Measurements from ENCODE around the gene FLNC. TPM values are rescaled to one million over a fixed set of nuclear protein-coding genes. Genes with fewer than 3 reads are reported as not detected.

FLNC gene
- total RNA-seq, 2 experiments from 2014 or later, result not detected

- Mint-ChIP-seq H3K27me3 (peaks cover 1% of the 10 kb centered on the region), H3K36me3 (no peaks in the 10 kb centered on the region), H3K9me3 (no peaks in the 10 kb centered on the region), H3K4me3 (no peak overlapping the region), H3K4me1 (peaks cover 15% of the 10 kb centered on the region), H3K27ac (peak overlapping the region; percentile 3)
- no peak for DNase-seq
- POLR2A ChIA-PET, result interaction anchor here (0.6 to 1.0 kb wide), 2 partner anchors 15 to 29 kb away, joined by 3 read pairs; no protein-coding TSS in a partner anchor
- no peak for ATAC-seq (ENCODE audit: low read depth)
These were observed 30.2 kb downstream of the FLNC start for GRCh38 chr7:128860158-128861073.

GRCh38 chr7:128861957-128862570 lies 31.9 kb downstream of the FLNC start:
- Mint-ChIP-seq H3K9me3 (no peaks in the 10 kb centered on the region), H3K4me3 (peak overlapping the region; percentile 100), H3K4me1 (peaks cover 18% of the 10 kb centered on the region), H3K27me3 (peaks cover 1% of the 10 kb centered on the region), H3K27ac (peak overlapping the region; percentile 99), H3K36me3 (no peaks in the 10 kb centered on the region)
- no peak for DNase-seq
- ATAC-seq (ENCODE audit: low read depth), result no peak
- POLR2A ChIA-PET, result interaction anchor here (0.7 to 1.5 kb wide), 9 partner anchors 7 to 192 kb away, joined by 3 to 11 read pairs (median 4); partner anchors contain the start of gene CCDC136

- H3K27ac Mint-ChIP-seq, result peak within 1 kb of the TSS; percentile 99
- ATAC-seq (ENCODE audit: low read depth) (peak; percentile 87), DNase-seq (peak; percentile 99)
- H3K36me3 Mint-ChIP-seq, result peaks cover 2% of the 10 kb centered on the region
- POLR2A ChIA-PET, result interaction anchor here (0.6 to 1.5 kb wide), 9 partner anchors 8 to 190 kb away, joined by 3 to 11 read pairs (median 4); partner anchors contain the start of gene CCDC136
- peak within 1 kb of the TSS; percentile 100 for H3K4me3 Mint-ChIP-seq
- H3K4me1 Mint-ChIP-seq, result peaks cover 18% of the 10 kb centered on the region
- H3K27me3 Mint-ChIP-seq, result peaks cover 1% of the 10 kb centered on the region
- H3K9me3 Mint-ChIP-seq, result no peaks in the 10 kb centered on the region
These were observed 32.6 kb downstream of the FLNC start, which contains the start of gene ATP6V1F for GRCh38 chr7:128862571-128863432. TSS of gene ATP6V1F (plus strand) at chr7:128862856. CDS start at chr7:128862905, 49 bp downstream.

- POLR2A ChIA-PET, result interaction anchor here (0.6 to 1.5 kb wide), 6 partner anchors 8 to 190 kb away, joined by 3 to 11 read pairs (median 6); partner anchors contain the start of gene CCDC136
- ATAC-seq (ENCODE audit: low read depth) (peak; percentile 31), DNase-seq (peak; percentile 56)
- Mint-ChIP-seq H3K9me3 (no peaks in the 10 kb centered on the region), H3K27me3 (peaks cover 1% of the 10 kb centered on the region), H3K36me3 (peaks cover 3% of the 10 kb centered on the region), H3K4me3 (peak overlapping the region; percentile 100), H3K27ac (peak overlapping the region; percentile 99), H3K4me1 (peaks cover 19% of the 10 kb centered on the region)
These were observed 33.3 kb downstream of the FLNC start for GRCh38 chr7:128863433-128863989.

GRCh38 chr7:128865303-128865702 lies 35.1 kb downstream of the FLNC start:
- POLR2A ChIA-PET, result no interaction called here
- DNase-seq (no peak), ATAC-seq (ENCODE audit: low read depth) (no peak)
- H3K4me1 Mint-ChIP-seq, result peaks cover 21% of the 10 kb centered on the region
- H3K36me3 Mint-ChIP-seq, result peaks cover 3% of the 10 kb centered on the region
- H3K4me3 Mint-ChIP-seq, result no peak overlapping the region
- H3K27me3 Mint-ChIP-seq, result peaks cover 4% of the 10 kb centered on the region
- no peaks in the 10 kb centered on the region for H3K9me3 Mint-ChIP-seq
- no peak overlapping the region for H3K27ac Mint-ChIP-seq

GRCh38 chr7:128865996-128866877 lies 36.0 kb downstream of the FLNC start:
- POLR2A ChIA-PET, result no interaction called here
- Mint-ChIP-seq H3K9me3 (no peaks in the 10 kb centered on the region), H3K4me1 (peaks cover 22% of the 10 kb centered on the region), H3K27ac (no peak overlapping the region), H3K36me3 (peaks cover 3% of the 10 kb centered on the region), H3K27me3 (peaks cover 9% of the 10 kb centered on the region), H3K4me3 (no peak overlapping the region)
- ATAC-seq (ENCODE audit: low read depth), result no peak
- DNase-seq, result no peak

GRCh38 chr7:128867241-128867640 lies 37.0 kb downstream of the FLNC start:
- POLR2A ChIA-PET, result no interaction called here
- H3K4me1 Mint-ChIP-seq, result peaks cover 20% of the 10 kb centered on the region
- ATAC-seq (ENCODE audit: low read depth) (no peak), DNase-seq (no peak)
- peaks cover 3% of the 10 kb centered on the region for H3K36me3 Mint-ChIP-seq
- H3K27me3 Mint-ChIP-seq, result peaks cover 15% of the 10 kb centered on the region
- no peak overlapping the region for H3K27ac Mint-ChIP-seq
- H3K9me3 Mint-ChIP-seq, result no peaks in the 10 kb centered on the region
- no peak overlapping the region for H3K4me3 Mint-ChIP-seq

- Mint-ChIP-seq H3K4me3 (no peak overlapping the region), H3K4me1 (peaks cover 14% of the 10 kb centered on the region), H3K36me3 (peaks cover 3% of the 10 kb centered on the region), H3K9me3 (no peaks in the 10 kb centered on the region), H3K27me3 (peaks cover 15% of the 10 kb centered on the region), H3K27ac (no peak overlapping the region)
- no peak for ATAC-seq (ENCODE audit: low read depth)
- POLR2A ChIA-PET, result interaction anchor here (0.7 to 1.2 kb wide), 2 partner anchors 10 kb away, joined by 3 read pairs; no protein-coding TSS in a partner anchor
- no peak for DNase-seq
These were observed 37.8 kb downstream of the FLNC start for GRCh38 chr7:128867842-128868623.

- Mint-ChIP-seq H3K4me3 (peak overlapping the region; percentile 40), H3K4me1 (peaks cover 12% of the 10 kb centered on the region), H3K9me3 (no peaks in the 10 kb centered on the region), H3K36me3 (peaks cover 3% of the 10 kb centered on the region), H3K27ac (no peak overlapping the region), H3K27me3 (peaks cover 15% of the 10 kb centered on the region)
- POLR2A ChIA-PET, result interaction anchor here (1.2 kb wide), 1 partner anchor 9 kb away, joined by 3 read pairs; no protein-coding TSS in a partner anchor
- ATAC-seq (ENCODE audit: low read depth) (no peak), DNase-seq (no peak)
These were observed 38.5 kb downstream of the FLNC start for GRCh38 chr7:128868624-128869137.

- POLR2A ChIA-PET, result interaction anchor here (0.5 to 1.2 kb wide), 2 partner anchors 8 to 9 kb away, joined by 3 to 5 read pairs; no protein-coding TSS in a partner anchor
- ATAC-seq (ENCODE audit: low read depth), result peak; percentile 86
- Mint-ChIP-seq H3K9me3 (no peaks in the 10 kb centered on the region), H3K4me3 (peak overlapping the region; percentile 51), H3K27ac (no peak overlapping the region), H3K27me3 (peaks cover 15% of the 10 kb centered on the region), H3K4me1 (peaks cover 9% of the 10 kb centered on the region), H3K36me3 (peaks cover 3% of the 10 kb centered on the region)
- DNase-seq, result peak; percentile 78
These were observed 39.1 kb downstream of the FLNC start for GRCh38 chr7:128869138-128869943.
